Hepatocyte (in vitro differentiated cells): Measurements from ENCODE around the gene GPRC5B. TPM values are rescaled to one million over a fixed set of nuclear protein-coding genes. Genes with fewer than 3 reads are reported as not detected.

Experiments used
- DNase-seq: peaks from one replicate; pipeline ENCODE4 v3.0.0-alpha.2; 2016; ENCODE audit warnings: low spot score
- H2AFZ ChIP-seq: fragments of 200-600 bp; sonication (generic); 2 replicates; pipeline ENCODE4 v1.6.0; 2016; ENCODE audit warnings: antibody characterized with exemption, mild to moderate bottlenecking
- H3K27ac ChIP-seq: fragments of 200-600 bp; sonication (generic); 2 replicates; pipeline ENCODE4 v1.5.1; 2016; ENCODE audit warnings: mild to moderate bottlenecking
- H3K27me3 ChIP-seq: fragments of 200-600 bp; sonication (generic); 2 replicates; pipeline ENCODE4 v1.6.1; 2016
- H3K36me3 ChIP-seq: fragments of 200-600 bp; sonication (generic); replicated peaks from 2 replicates; pipeline ENCODE4 v1.5.1; 2016; ENCODE audit warnings: low read depth; ENCODE audit not compliant: insufficient read depth
- H3K4me1 ChIP-seq: fragments of 200-600 bp; sonication (generic); 2 replicates; pipeline ENCODE4 v1.5.1; 2016; ENCODE audit warnings: mild to moderate bottlenecking, moderate library complexity; ENCODE audit not compliant: insufficient read depth
- H3K4me2 ChIP-seq: fragments of 200-600 bp; sonication (generic); 2 replicates; pipeline ENCODE4 v1.6.0; 2016
- H3K4me3 ChIP-seq: fragments of 200-600 bp; sonication (generic); 2 replicates; pipeline ENCODE4 v1.5.1; 2016; ENCODE audit warnings: mild to moderate bottlenecking
- H3K79me2 ChIP-seq: fragments of 200-600 bp; sonication (generic); 2 replicates; pipeline ENCODE4 v1.6.0; 2017; ENCODE audit warnings: mild to moderate bottlenecking
- H3K9me2 ChIP-seq: fragments of 200-600 bp; sonication (generic); replicated peaks from 2 replicates; pipeline ENCODE4 v1.6.0; 2017; ENCODE audit warnings: mild to moderate bottlenecking; ENCODE audit not compliant: insufficient read depth
- H3K9me3 ChIP-seq: fragments of 200-600 bp; sonication (generic); 2 replicates; pipeline ENCODE4 v1.5.1; 2016; ENCODE audit warnings: low read depth, mild to moderate bottlenecking
- H4K20me1 ChIP-seq: fragments of 200-600 bp; sonication (generic); 2 replicates; pipeline ENCODE4 v1.6.0; 2016; ENCODE audit warnings: mild to moderate bottlenecking; ENCODE audit not compliant: insufficient read depth, poor library complexity, severe bottlenecking
- EZH2 ChIP-seq: fragments of 200-600 bp; sonication (generic); IDR thresholded peaks from 2 replicates; pipeline ENCODE4 v1.6.1; 2016; ENCODE audit warnings: antibody characterized with exemption, mild to moderate bottlenecking, borderline replicate concordance
- EZH2phosphoT487 ChIP-seq: fragments of 200-600 bp; sonication (generic); IDR thresholded peaks from one replicate; pipeline ENCODE4 v1.6.1; 2018; ENCODE audit warnings: antibody characterized with exemption, mild to moderate bottlenecking, low read depth, moderate library complexity; ENCODE audit not compliant: unreplicated experiment, severe bottlenecking
- WGBS: methylation state at CpG from one replicate; pipeline ENCODE4 v1.1.6; 2016; ENCODE audit warnings: low lambda C conversion rate; ENCODE audit errors: missing lambda C conversion rate; 5-methylcytosine and 5-hydroxymethylcytosine counted together
- polyA plus RNA-seq: library from polyadenylated mRNA; unstranded; fragments of >200 nt; fragmentation: Nextera tagmentation; extraction: Ambion mirVana; gene quantifications from 2 replicates; pipeline ENCODE4 v1.2.1, GENCODE V29; 2016
- total RNA-seq: library from RNA; depleted of rRNA; stranded (reverse); fragments of >200 nt; gene quantifications from 2 replicates; pipeline ENCODE4 v1.2.3, GENCODE V29; 2014
- TF ChIP-seq, protein P1 (sequence below): fragments of 200-600 bp; sonication (generic); IDR thresholded peaks from 2 replicates; pipeline ENCODE4 v1.5.1; 2016; ENCODE audit warnings: antibody characterized with exemption, mild to moderate bottlenecking; ENCODE audit not compliant: poor library complexity

The GPRC5B gene
- total and polyA plus RNA-seq, 2 experiments from 2014 or later, result 36.2 to 73.1 TPM

DNA sequence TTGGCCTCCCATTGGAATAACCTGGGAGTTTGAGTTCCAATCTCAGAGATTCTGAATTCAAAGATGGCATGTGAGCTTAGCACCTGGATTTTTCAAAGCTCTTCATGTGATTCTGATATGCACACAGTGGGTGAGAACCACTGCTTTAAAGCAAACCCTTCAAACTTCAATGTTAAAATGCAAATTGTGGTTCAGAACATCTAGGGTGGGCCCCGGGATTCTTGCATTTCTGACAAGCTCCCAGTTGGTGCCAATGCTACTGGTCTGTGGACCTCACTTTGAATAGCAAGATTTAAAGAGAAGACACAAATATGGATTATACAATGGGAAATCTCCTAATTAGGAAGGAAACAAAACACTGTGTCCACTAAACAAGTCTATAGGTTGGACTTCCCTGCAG is 43.8 kb upstream of the GPRC5B start:
- TF ChIP-seq, protein P1, sequence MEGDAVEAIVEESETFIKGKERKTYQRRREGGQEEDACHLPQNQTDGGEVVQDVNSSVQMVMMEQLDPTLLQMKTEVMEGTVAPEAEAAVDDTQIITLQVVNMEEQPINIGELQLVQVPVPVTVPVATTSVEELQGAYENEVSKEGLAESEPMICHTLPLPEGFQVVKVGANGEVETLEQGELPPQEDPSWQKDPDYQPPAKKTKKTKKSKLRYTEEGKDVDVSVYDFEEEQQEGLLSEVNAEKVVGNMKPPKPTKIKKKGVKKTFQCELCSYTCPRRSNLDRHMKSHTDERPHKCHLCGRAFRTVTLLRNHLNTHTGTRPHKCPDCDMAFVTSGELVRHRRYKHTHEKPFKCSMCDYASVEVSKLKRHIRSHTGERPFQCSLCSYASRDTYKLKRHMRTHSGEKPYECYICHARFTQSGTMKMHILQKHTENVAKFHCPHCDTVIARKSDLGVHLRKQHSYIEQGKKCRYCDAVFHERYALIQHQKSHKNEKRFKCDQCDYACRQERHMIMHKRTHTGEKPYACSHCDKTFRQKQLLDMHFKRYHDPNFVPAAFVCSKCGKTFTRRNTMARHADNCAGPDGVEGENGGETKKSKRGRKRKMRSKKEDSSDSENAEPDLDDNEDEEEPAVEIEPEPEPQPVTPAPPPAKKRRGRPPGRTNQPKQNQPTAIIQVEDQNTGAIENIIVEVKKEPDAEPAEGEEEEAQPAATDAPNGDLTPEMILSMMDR, result no peak
- TF ChIP-seq EZH2phosphoT487 (no peak), EZH2 (no peak)
- no peaks in the 10 kb centered on the region for H4K20me1 ChIP-seq
- no peaks in the 10 kb centered on the region for H3K4me1 ChIP-seq
- no peaks in the 10 kb centered on the region for H3K79me2 ChIP-seq
- H3K9me3 ChIP-seq, result no peaks in the 10 kb centered on the region
- no peak overlapping the region for H2AFZ ChIP-seq
- DNase-seq, result peak; percentile 0
- H3K27ac ChIP-seq, result no peak overlapping the region
- H3K36me3 ChIP-seq, result no peaks in the 10 kb centered on the region
- no peak overlapping the region for H3K4me3 ChIP-seq
- no peaks in the 10 kb centered on the region for H3K27me3 ChIP-seq
- no peaks in the 10 kb centered on the region for H3K9me2 ChIP-seq
- H3K4me2 ChIP-seq, result no peak overlapping the region
- 87% methylated on average over 1 of the region's 1 CpG for WGBS

DNA sequence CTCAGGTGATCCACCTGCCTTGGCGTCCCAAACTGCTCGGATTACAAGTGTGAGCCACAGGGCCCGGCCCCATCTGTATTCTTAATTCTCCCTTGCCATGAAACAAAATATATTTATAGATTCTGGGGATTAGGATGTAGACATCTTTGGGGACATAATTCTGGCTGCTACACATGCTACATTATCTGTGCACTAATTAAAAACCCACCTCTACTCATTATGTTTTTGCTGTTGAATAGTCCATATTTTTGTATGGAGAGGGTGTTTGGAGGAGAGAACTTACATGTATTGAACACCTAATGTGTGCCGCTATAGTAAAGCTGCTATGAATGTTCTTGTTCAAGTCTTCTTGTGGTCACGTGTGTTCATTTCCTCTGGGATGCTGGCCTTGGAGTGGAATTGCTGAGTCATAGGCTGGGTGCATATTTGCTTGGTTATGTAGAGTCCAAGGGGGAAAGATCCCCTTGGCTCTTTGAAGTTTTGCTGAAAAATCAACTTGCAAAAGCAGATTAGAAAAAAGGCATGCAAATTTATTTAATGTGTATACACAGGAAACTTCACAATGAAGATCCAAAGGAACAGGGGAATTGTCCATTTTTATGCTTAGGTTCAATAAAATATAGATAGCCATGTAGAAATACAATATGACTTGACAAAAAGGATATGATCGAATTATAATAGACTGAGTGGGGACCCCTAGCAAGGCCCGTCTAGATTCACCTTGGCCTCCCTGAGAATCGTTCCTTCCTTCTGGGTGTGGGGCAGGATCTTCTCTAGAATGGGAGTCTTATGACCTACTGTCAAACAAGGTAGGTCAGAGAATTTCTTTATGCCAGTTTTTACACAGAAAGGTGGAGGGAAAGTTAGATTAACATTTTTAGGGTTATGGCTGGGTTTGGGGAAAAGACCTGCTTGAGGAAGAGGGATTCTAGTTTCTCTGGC is 42.1 kb upstream of the GPRC5B start:
- Histone ChIP-seq H3K27me3 (no peaks in the 10 kb centered on the region), H3K79me2 (no peaks in the 10 kb centered on the region), H3K36me3 (no peaks in the 10 kb centered on the region), H4K20me1 (no peaks in the 10 kb centered on the region), H3K27ac (no peak overlapping the region), H3K4me3 (no peak overlapping the region), H3K9me3 (no peaks in the 10 kb centered on the region), H3K4me1 (no peaks in the 10 kb centered on the region), H2AFZ (no peak overlapping the region), H3K9me2 (no peaks in the 10 kb centered on the region), H3K4me2 (no peak overlapping the region)
- TF ChIP-seq EZH2phosphoT487 (no peak), EZH2 (no peak)
- TF ChIP-seq, protein P1, result no peak
- DNase-seq, result peak; percentile 53
- WGBS, result 85% methylated on average over 8 of the region's 8 CpGs

DNA sequence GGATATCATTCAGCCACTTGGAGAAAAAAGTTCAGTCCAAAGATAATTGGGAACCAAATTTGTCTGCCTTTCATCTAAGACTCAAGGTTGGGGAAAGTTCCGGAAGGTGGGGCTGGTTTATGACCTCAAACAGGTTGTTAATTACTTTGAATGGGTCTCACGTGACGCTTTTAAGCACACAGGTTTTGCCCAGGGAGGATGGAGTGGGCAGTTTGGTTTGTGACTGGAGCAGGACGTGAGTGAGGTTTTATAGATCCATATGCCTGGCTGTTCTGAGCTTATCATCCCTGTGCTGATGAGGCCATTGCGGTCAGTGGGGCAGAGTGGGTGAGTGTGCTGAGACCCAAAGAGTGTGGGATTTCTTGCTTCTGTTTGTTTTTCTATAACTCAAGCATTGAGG is 38.7 kb upstream of the GPRC5B start:
- whole genome bisulfite sequencing, result 62% methylated on average over 5 of the region's 5 CpGs
- no peak for TF ChIP-seq EZH2
- TF ChIP-seq, protein P1, result no peak
- no peak for TF ChIP-seq EZH2phosphoT487
- no peak overlapping the region for H2AFZ ChIP-seq
- H3K9me3 ChIP-seq, result no peaks in the 10 kb centered on the region
- H3K27me3 ChIP-seq, result no peaks in the 10 kb centered on the region
- no peaks in the 10 kb centered on the region for H4K20me1 ChIP-seq
- peak; percentile 28 for DNase-seq
- H3K36me3 ChIP-seq, result no peaks in the 10 kb centered on the region
- H3K9me2 ChIP-seq, result no peaks in the 10 kb centered on the region
- H3K79me2 ChIP-seq, result no peaks in the 10 kb centered on the region
- H3K4me1 ChIP-seq, result no peaks in the 10 kb centered on the region
- H3K4me3 ChIP-seq, result no peak overlapping the region
- no peak overlapping the region for H3K27ac ChIP-seq
- H3K4me2 ChIP-seq, result no peak overlapping the region
